Measurements from ENCODE around the gene NCBP2L.

The NCBP2L gene

DNA sequence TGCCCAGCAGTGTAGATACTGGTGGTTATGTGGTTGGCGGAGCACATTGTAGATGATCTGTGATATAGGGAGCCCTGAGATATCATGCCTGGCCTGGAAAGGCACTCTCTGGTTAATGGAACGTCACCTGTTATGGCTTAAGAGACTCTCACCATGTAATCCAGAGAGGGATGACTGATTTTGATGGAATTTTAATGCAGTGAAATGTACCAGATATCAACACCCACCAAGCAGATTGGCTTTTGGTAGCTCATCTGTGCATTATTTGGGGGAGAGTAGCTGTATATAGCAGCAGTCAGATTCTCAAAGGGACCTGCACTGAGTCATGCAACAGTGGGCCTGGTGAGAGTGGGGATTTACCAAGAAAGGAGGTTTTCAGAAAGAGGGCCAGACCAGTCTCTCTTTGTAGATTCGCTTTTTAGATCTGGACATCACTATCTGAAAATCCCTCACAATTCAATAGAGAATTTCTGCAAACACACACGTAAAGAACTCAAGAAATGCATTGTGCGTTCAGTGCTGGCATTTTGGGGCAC is 19.2 kb upstream of the NCBP2L start:
- H3K27ac ChIP-seq = no peak overlapping the region

DNA sequence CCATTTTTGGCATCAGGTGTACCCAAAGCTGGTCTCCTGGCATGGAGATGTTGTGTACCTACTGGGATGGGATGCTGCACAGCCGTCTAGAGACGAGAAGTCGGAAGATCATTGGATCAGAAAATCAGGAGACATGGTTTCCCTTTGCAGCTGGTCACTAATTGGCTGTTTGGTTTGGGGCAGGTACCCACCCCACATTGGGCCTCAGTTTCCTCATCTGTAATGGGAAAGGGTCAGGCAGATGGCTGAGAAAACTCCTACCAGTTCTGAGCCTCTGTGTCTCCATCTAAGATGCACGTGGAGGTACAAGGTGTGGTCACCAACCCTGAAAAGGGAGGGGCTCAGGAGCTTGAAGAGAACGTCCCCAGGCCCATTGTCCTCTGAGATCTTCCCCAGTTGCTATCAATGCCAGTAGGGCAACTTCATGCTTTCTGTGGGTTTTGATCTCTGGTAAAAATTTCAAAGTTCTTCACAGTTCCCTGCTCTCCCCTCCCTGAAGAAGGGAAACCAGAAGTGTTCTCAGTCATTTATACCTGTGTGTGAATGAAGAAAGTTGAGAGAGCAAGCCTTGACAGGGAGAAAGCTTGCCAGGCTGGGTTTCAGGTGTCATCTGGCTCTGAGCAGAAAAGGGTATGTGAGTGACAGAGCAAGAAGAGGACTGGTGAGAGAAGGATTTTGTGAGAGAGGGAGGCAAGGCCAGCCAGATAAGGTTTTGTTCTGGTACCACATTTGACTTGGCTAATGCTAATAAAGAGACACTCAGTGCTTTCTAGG is 17.0 kb upstream of the NCBP2L start:
- H3K27me3 ChIP-seq (ENCODE audit: insufficient read depth, low read depth) = no peaks in the 10 kb centered on the region

More for the DNA sequence above, 19.2 kb upstream of the NCBP2L start:
- Histone ChIP-seq H3K79me2 (ENCODE audit: insufficient read depth, low read depth) (no peaks in the 10 kb centered on the region), H2AFZ (ENCODE audit: low read depth) (no peak overlapping the region), H3K4me3 (IDR thresholded peaks at IDR 0.05; ENCODE audit: insufficient read depth, low read depth, low read length) (no peak overlapping the region), H4K20me1 (ENCODE audit: insufficient read depth) (no peaks in the 10 kb centered on the region), H3K4me2 (no peak overlapping the region), H3K4me1 (ENCODE audit: low read depth, poor library complexity, severe bottlenecking) (no peaks in the 10 kb centered on the region), H3K27me3 (ENCODE audit: insufficient read depth, low read depth) (no peaks in the 10 kb centered on the region), H3K36me3 (ENCODE audit: insufficient read depth) (no peaks in the 10 kb centered on the region), H3K9ac (no peak overlapping the region)
- TF ChIP-seq, protein P1, sequence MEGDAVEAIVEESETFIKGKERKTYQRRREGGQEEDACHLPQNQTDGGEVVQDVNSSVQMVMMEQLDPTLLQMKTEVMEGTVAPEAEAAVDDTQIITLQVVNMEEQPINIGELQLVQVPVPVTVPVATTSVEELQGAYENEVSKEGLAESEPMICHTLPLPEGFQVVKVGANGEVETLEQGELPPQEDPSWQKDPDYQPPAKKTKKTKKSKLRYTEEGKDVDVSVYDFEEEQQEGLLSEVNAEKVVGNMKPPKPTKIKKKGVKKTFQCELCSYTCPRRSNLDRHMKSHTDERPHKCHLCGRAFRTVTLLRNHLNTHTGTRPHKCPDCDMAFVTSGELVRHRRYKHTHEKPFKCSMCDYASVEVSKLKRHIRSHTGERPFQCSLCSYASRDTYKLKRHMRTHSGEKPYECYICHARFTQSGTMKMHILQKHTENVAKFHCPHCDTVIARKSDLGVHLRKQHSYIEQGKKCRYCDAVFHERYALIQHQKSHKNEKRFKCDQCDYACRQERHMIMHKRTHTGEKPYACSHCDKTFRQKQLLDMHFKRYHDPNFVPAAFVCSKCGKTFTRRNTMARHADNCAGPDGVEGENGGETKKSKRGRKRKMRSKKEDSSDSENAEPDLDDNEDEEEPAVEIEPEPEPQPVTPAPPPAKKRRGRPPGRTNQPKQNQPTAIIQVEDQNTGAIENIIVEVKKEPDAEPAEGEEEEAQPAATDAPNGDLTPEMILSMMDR (conservative IDR thresholded peaks at IDR 0.05; ENCODE audit: low read depth, low read length) = no peak

DNA sequence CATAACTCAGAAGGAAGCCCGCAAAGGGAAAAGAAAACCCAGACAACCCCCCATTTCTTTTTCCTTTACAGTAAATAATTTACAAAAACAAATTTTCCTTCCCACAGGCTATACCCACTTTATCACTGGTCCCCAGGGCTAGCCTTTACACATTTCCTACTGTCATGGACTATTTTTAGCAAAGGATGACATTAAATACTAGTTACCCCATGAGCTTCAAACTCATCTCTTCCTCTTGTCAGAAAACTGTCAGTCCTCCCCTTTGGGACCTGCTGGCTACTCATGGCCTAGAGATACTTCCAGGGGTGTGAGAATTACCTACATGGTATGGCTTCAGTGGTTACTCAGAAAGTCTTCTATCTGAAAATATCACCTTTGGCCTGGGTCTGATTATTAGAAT is 13.9 kb upstream of the NCBP2L start:
- Histone ChIP-seq H3K79me2 (ENCODE audit: insufficient read depth, low read depth) (no peaks in the 10 kb centered on the region), H3K9ac (no peak overlapping the region), H2AFZ (ENCODE audit: low read depth) (no peak overlapping the region), H3K4me3 (IDR thresholded peaks at IDR 0.05; ENCODE audit: insufficient read depth, low read depth, low read length) (no peak overlapping the region), H3K27me3 (ENCODE audit: insufficient read depth, low read depth) (no peaks in the 10 kb centered on the region), H4K20me1 (ENCODE audit: insufficient read depth) (no peaks in the 10 kb centered on the region), H3K4me1 (ENCODE audit: low read depth, poor library complexity, severe bottlenecking) (no peaks in the 10 kb centered on the region), H3K4me2 (no peak overlapping the region), H3K36me3 (ENCODE audit: insufficient read depth) (no peaks in the 10 kb centered on the region), H3K27ac (no peak overlapping the region)
- TF ChIP-seq, protein P1 (conservative IDR thresholded peaks at IDR 0.05; ENCODE audit: low read depth, low read length) = no peak

More for the DNA sequence above, 17.0 kb upstream of the NCBP2L start:
- H3K79me2 ChIP-seq (ENCODE audit: insufficient read depth, low read depth) = no peaks in the 10 kb centered on the region
- no peak overlapping the region for H2AFZ ChIP-seq (ENCODE audit: low read depth)
- no peaks in the 10 kb centered on the region for H3K36me3 ChIP-seq (ENCODE audit: insufficient read depth)
- H3K4me1 ChIP-seq (ENCODE audit: low read depth, poor library complexity, severe bottlenecking) = no peaks in the 10 kb centered on the region
- no peak overlapping the region for H3K4me2 ChIP-seq
- no peaks in the 10 kb centered on the region for H4K20me1 ChIP-seq (ENCODE audit: insufficient read depth)
- TF ChIP-seq, protein P1 (conservative IDR thresholded peaks at IDR 0.05; ENCODE audit: low read depth, low read length) = no peak
- H3K4me3 ChIP-seq (IDR thresholded peaks at IDR 0.05; ENCODE audit: insufficient read depth, low read depth, low read length) = no peak overlapping the region
- H3K27ac ChIP-seq = no peak overlapping the region
- H3K9ac ChIP-seq = no peak overlapping the region

DNA sequence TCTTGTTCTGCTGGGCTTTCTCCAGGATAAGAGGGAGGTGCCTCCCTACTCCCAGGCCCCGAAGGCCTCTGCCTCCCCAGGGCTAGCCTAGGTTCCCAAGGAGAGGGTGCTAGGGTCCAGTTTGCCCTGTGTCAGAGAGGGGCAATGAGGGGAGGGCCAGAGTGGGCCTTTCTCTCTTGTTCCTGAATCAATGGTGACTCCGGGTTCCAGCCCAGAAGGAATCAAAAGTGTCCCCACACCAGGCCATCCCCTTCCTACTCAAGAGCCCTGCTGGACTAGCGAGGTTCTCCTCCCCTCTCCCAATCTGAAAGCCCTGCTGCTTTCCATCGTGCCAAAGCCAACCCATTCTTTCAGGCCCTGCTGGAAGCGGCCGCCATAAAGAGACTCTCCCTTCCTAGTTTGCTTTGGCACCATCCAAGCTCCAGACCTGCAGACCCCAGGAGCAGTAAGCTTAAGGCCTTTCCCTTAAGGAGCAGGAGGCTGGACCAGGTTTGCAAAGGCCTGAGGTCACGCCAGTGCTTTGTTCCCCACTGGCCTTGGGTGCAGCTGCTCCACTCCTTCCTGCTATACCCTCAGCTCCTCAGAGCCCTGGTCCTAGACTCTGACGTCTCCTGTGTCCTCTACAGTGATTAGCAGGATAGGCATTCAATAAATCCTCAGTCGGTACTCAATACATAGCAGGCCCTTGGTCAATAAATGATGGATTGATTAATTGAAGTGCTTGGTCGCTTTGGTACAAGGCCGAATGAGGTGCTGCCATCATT is 12.5 kb upstream of the NCBP2L start:
- Histone ChIP-seq H2AFZ (ENCODE audit: low read depth) (no peak overlapping the region), H3K4me2 (no peak overlapping the region), H3K27ac (no peak overlapping the region), H3K27me3 (ENCODE audit: insufficient read depth, low read depth) (no peaks in the 10 kb centered on the region), H3K36me3 (ENCODE audit: insufficient read depth) (no peaks in the 10 kb centered on the region), H3K9ac (no peak overlapping the region), H3K4me1 (ENCODE audit: low read depth, poor library complexity, severe bottlenecking) (no peaks in the 10 kb centered on the region), H3K4me3 (IDR thresholded peaks at IDR 0.05; ENCODE audit: insufficient read depth, low read depth, low read length) (no peak overlapping the region), H4K20me1 (ENCODE audit: insufficient read depth) (no peaks in the 10 kb centered on the region), H3K79me2 (ENCODE audit: insufficient read depth, low read depth) (no peaks in the 10 kb centered on the region)
- TF ChIP-seq, protein P1 (conservative IDR thresholded peaks at IDR 0.05; ENCODE audit: low read depth, low read length) = no peak

All from KMS-11 (cell line).